GM18858 (cell line): ENCODE data around the gene AGRN.
"Not testable (repeated sequence)": the region's sequence is repeated elsewhere in the genome, so short reads cannot be mapped to it uniquely, and the experiment has no call there.

Source experiments
- ATAC-seq: cut with Tn5 transposase; IDR thresholded peaks from one replicate; pipeline ENCODE4 v1.9.1; 2021; ENCODE audit not compliant: unreplicated experiment

The AGRN gene

GRCh38 chr1:1063261-1063944 lies 43.5 kb downstream of the AGRN start:
- ATAC-seq: no peak

- no peak for ATAC-seq
Measured at GRCh38 chr1:1063945-1064831, 44.3 kb downstream of the AGRN start.

GRCh38 chr1:1065265-1065939 lies 45.5 kb downstream of the AGRN start:
- ATAC-seq: no peak

GRCh38 chr1:1065940-1066304 lies 46.0 kb downstream of the AGRN start:
- ATAC-seq: not testable (repeated sequence)

- no peak for ATAC-seq
Measured at GRCh38 chr1:1066403-1067283, 46.7 kb downstream of the AGRN start.

- no peak for ATAC-seq
Measured at GRCh38 chr1:1067284-1067859, 47.5 kb downstream of the AGRN start.

- ATAC-seq: no peak
Measured at GRCh38 chr1:1067860-1068516, 48.1 kb downstream of the AGRN start.

GRCh38 chr1:1068517-1069055 lies 48.7 kb downstream of the AGRN start:
- no peak for ATAC-seq

GRCh38 chr1:1069056-1069710 lies 49.3 kb downstream of the AGRN start:
- ATAC-seq: peak; percentile 39

- ATAC-seq: no peak
Measured at GRCh38 chr1:1069711-1070676, 50.1 kb downstream of the AGRN start.

- no peak for ATAC-seq
Measured at GRCh38 chr1:1071486-1072298, 51.8 kb downstream of the AGRN start.

- ATAC-seq: no peak
Measured at GRCh38 chr1:1072299-1072848, 52.5 kb downstream of the AGRN start.

GRCh38 chr1:1072849-1073742 lies 53.2 kb downstream of the AGRN start:
- ATAC-seq: no peak

GRCh38 chr1:1073743-1074587 lies 54.0 kb downstream of the AGRN start, which contains the start of gene RNF223:
TSS of gene RNF223 (minus strand) at chr1:1074306. CDS start at chr1:1072566, 1,740 bp downstream.
- ATAC-seq: no peak

- no peak for ATAC-seq
Measured at GRCh38 chr1:1074631-1075147, 54.8 kb downstream of the AGRN start.
